Measurements from ENCODE around the gene ATF3.

- no peak for TF ChIP-seq CTCF (IDR thresholded peaks at IDR 0.05)
- TF ChIP-seq POLR2AphosphoS5 (IDR thresholded peaks at IDR 0.05) = no peak
- TF ChIP-seq POLR2A (IDR thresholded peaks at IDR 0.05) = no peak
Observed at GRCh38 chr1:212567638-212568037, 40.9 kb upstream of the ATF3 start.
